H9 (cell line): ENCODE data around the gene FMO5. TPM values are rescaled to one million over a fixed set of nuclear protein-coding genes. Genes with fewer than 3 reads are reported as not detected.

ENCODE experiments used
- DNase-seq: peaks from one replicate; pipeline ENCODE4 v3.0.0-alpha.2; 2017
- H2AFZ ChIP-seq: one replicate; pipeline ENCODE4 v1.6.1; 2013; ENCODE audit warnings: mild to moderate bottlenecking, low read length, control low read depth, moderate library complexity
- H2AK5ac ChIP-seq: 2 replicates; pipeline ENCODE4 v1.6.1; 2013; ENCODE audit warnings: low read length, control low read depth, mixed read lengths; ENCODE audit not compliant: insufficient read length
- H2BK120ac ChIP-seq: one replicate; pipeline ENCODE4 v1.6.1; 2013; ENCODE audit warnings: low read depth, mild to moderate bottlenecking, low read length, control low read depth, inconsistent platforms; ENCODE audit not compliant: poor library complexity, severe bottlenecking
- H2BK12ac ChIP-seq: 2 replicates; pipeline ENCODE4 v1.6.1; 2013; ENCODE audit warnings: low read length, control low read depth, mixed read lengths, low read depth; ENCODE audit not compliant: insufficient read length
- H2BK15ac ChIP-seq: 2 replicates; pipeline ENCODE4 v1.6.1; 2013; ENCODE audit warnings: low read depth, low read length, control low read depth
- H2BK20ac ChIP-seq: one replicate; pipeline ENCODE4 v1.6.1; 2013; ENCODE audit warnings: low read depth, mild to moderate bottlenecking, low read length, control low read depth, inconsistent platforms; ENCODE audit not compliant: poor library complexity, severe bottlenecking
- H2BK5ac ChIP-seq: 2 replicates; pipeline ENCODE4 v1.6.1; 2013; ENCODE audit warnings: low read length, control low read depth, mixed read lengths; ENCODE audit not compliant: insufficient read length
- H3K14ac ChIP-seq: 2 replicates; pipeline ENCODE4 v1.6.1; 2013; ENCODE audit warnings: low read length, control low read depth; ENCODE audit not compliant: insufficient read depth
- H3K18ac ChIP-seq: 2 replicates; pipeline ENCODE4 v1.6.1; 2013; ENCODE audit warnings: low read depth, mild to moderate bottlenecking, mixed read lengths, low read length, control low read depth; ENCODE audit not compliant: insufficient read length
- H3K23ac ChIP-seq: 2 replicates; pipeline ENCODE4 v1.6.1; 2013; ENCODE audit warnings: low read length, control low read depth, mixed read lengths, low read depth; ENCODE audit not compliant: insufficient read length
- H3K23me2 ChIP-seq: 2 replicates; pipeline ENCODE4 v1.6.1; 2013; ENCODE audit warnings: low read depth, mild to moderate bottlenecking, mixed read lengths, low read length, control low read depth; ENCODE audit not compliant: insufficient read length, poor library complexity, severe bottlenecking
- H3K27ac ChIP-seq: 2 replicates; pipeline ENCODE4 v1.5.1; 2013; ENCODE audit warnings: low read length, control low read depth, mixed read lengths, low read depth; ENCODE audit not compliant: insufficient read length
- H3K27me3 ChIP-seq: 2 replicates; pipeline ENCODE4 v1.6.1; 2013; ENCODE audit warnings: low read length, control low read depth, inconsistent platforms; ENCODE audit not compliant: insufficient read depth
- H3K4ac ChIP-seq: 2 replicates; pipeline ENCODE4 v1.6.1; 2013; ENCODE audit warnings: low read depth, mild to moderate bottlenecking, control low read depth, inconsistent platforms, low read length, moderate library complexity
- H3K4me1 ChIP-seq: 2 replicates; pipeline ENCODE4 v1.6.1; 2013; ENCODE audit warnings: low read length, control low read depth, inconsistent platforms; ENCODE audit not compliant: insufficient read depth
- H3K4me2 ChIP-seq: 2 replicates; pipeline ENCODE4 v1.6.1; 2013; ENCODE audit warnings: low read length, control low read depth, mixed read lengths; ENCODE audit not compliant: insufficient read length, insufficient read depth
- H3K56ac ChIP-seq: 2 replicates; pipeline ENCODE4 v1.6.1; 2013; ENCODE audit warnings: low read depth, mild to moderate bottlenecking, mixed read lengths, low read length, control low read depth; ENCODE audit not compliant: insufficient read length
- H3K79me1 ChIP-seq: 2 replicates; pipeline ENCODE4 v1.6.1; 2013; ENCODE audit warnings: low read depth, mild to moderate bottlenecking, moderate library complexity, low read length, control low read depth, inconsistent platforms; ENCODE audit not compliant: insufficient read depth, poor library complexity, severe bottlenecking
- H3K79me2 ChIP-seq: 2 replicates; pipeline ENCODE4 v1.6.1; 2013; ENCODE audit warnings: low read length, control low read depth, inconsistent platforms; ENCODE audit not compliant: insufficient read depth
- H3K9ac ChIP-seq: 2 replicates; pipeline ENCODE4 v1.6.1; 2013; ENCODE audit warnings: low read length, control low read depth, mixed read lengths; ENCODE audit not compliant: insufficient read length; ENCODE audit errors: extremely low read depth
- H3K9me3 ChIP-seq: one replicate; pipeline ENCODE4 v1.6.1; 2013; ENCODE audit warnings: low read depth, low read length, inconsistent platforms; ENCODE audit not compliant: control insufficient read depth
- H3T11ph ChIP-seq: one replicate; pipeline ENCODE4 v1.6.1; 2013; ENCODE audit warnings: mild to moderate bottlenecking, low read length, control low read depth, inconsistent platforms
- H4K20me1 ChIP-seq: one replicate; pipeline ENCODE4 v1.6.1; 2013; ENCODE audit not compliant: control insufficient read depth, insufficient read length, insufficient read depth
- H4K5ac ChIP-seq: 2 replicates; pipeline ENCODE4 v1.6.1; 2013; ENCODE audit warnings: low read depth, mild to moderate bottlenecking, mixed read lengths, low read length, control low read depth; ENCODE audit not compliant: insufficient read length
- H4K8ac ChIP-seq: replicated peaks from 2 replicates; pipeline ENCODE4 v1.6.1; 2013; ENCODE audit warnings: low read length, control low read depth, mixed read lengths, low read depth; ENCODE audit not compliant: insufficient read length
- H4K91ac ChIP-seq: 2 replicates; pipeline ENCODE4 v1.6.1; 2013; ENCODE audit warnings: low read depth, mild to moderate bottlenecking, moderate library complexity, mixed read lengths, low read length, control low read depth; ENCODE audit not compliant: insufficient read length
- H3K27ac Mint-ChIP-seq, 3 experiments: 2 replicates in 2 of 3; 3 replicates in 1 of 3; pipeline ENCODE4 v1.8.0; 2020 to 2021; ENCODE audit warnings: mixed read lengths in 3 of 3, mild to moderate bottlenecking in 1 of 3, moderate library complexity in 1 of 3
- H3K27me3 Mint-ChIP-seq: 2 replicates; pipeline ENCODE4 v1.8.0; 2021; ENCODE audit warnings: low read depth, mild to moderate bottlenecking, moderate library complexity, mixed read lengths
- H3K36me3 Mint-ChIP-seq, 3 experiments: 2 replicates in 2 of 3; 3 replicates in 1 of 3; pipeline ENCODE4 v1.8.0; 2020 to 2021; ENCODE audit warnings: low read depth in 3 of 3, mixed read lengths in 3 of 3; ENCODE audit not compliant: insufficient read depth in 1 of 3
- H3K4me1 Mint-ChIP-seq, 2 experiments: 2 replicates each; pipeline ENCODE4 v1.8.0; 2020; ENCODE audit warnings: mixed read lengths in 2 of 2
- H3K4me3 Mint-ChIP-seq, 2 experiments: 2 replicates in 1 of 2; 3 replicates in 1 of 2; pipeline ENCODE4 v1.8.0; 2020 to 2021; ENCODE audit warnings: mild to moderate bottlenecking in 2 of 2, mixed read lengths in 2 of 2, moderate library complexity in 1 of 2
- H3K9me3 Mint-ChIP-seq, 2 experiments: 2 replicates in 1 of 2; 3 replicates in 1 of 2; pipeline ENCODE4 v1.8.0; 2020; ENCODE audit warnings: mild to moderate bottlenecking in 2 of 2, mixed read lengths in 2 of 2, moderate library complexity in 1 of 2
- WGBS: extraction: QIAGEN DNeasy Blood & Tissue Kit; methylation state at CpG from one replicate; pipeline ENCODE4 v1.1.7; 2013; ENCODE audit warnings: missing lambda C conversion rate, low lambda C conversion rate, mixed read lengths; ENCODE audit not compliant: insufficient read length; ENCODE audit errors: extremely low coverage; 5-methylcytosine and 5-hydroxymethylcytosine counted together
- total RNA-seq: library from RNA; stranded (reverse); gene quantifications from 2 replicates; pipeline ENCODE4 v1.2.1, GENCODE V29; 2021
- TF ChIP-seq, protein P1 (sequence below): fragments of 200-600 bp; sonication (generic); conservative IDR thresholded peaks from 3 replicates; pipeline ENCODE4 v1.8.0; 2021; ENCODE audit warnings: antibody characterized with exemption, mild to moderate bottlenecking

The FMO5 gene
- total RNA-seq, 1 experiment from 2014 or later = 0.61 TPM

DNA sequence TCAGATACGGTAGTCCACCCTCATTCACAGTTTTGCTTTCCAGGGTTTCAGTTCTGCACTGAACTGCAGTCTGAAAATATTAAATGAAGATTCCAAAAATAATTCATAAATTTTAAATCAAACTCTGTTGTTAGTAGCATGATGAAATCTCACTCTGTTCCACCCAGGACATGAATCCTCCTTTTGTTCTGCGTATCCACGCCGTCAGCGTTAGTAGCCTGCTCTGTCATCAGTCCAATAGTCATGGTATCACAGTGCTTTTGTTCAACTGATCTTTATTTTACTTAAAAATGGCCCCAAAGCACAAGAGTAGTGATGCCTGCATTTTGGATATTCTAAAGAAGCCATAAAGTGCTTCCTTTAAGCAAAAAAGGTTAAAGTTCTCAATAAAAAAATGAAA lies 41.2 kb upstream of the FMO5 start:
- Histone ChIP-seq H3K4me2 (no peak overlapping the region), H3K23ac (no peak overlapping the region), H2AFZ (no peak overlapping the region), H2BK120ac (no peak overlapping the region), H4K8ac (no peak overlapping the region), H3K56ac (no peak overlapping the region), H3K27me3 (no peaks in the 10 kb centered on the region), H3T11ph (no peak overlapping the region), H3K27ac (no peak overlapping the region), H4K20me1 (no peaks in the 10 kb centered on the region), H3K79me1 (no peaks in the 10 kb centered on the region), H3K4me1 (no peaks in the 10 kb centered on the region), H2BK5ac (no peak overlapping the region), H3K18ac (no peak overlapping the region), H2BK12ac (no peak overlapping the region), H3K79me2 (no peaks in the 10 kb centered on the region), H2BK20ac (no peak overlapping the region), H2BK15ac (no peak overlapping the region), H3K4ac (no peak overlapping the region), H3K9me3 (no peaks in the 10 kb centered on the region), H2AK5ac (no peak overlapping the region), H3K14ac (no peak overlapping the region), H3K9ac (no peak overlapping the region), H4K91ac (no peak overlapping the region), H4K5ac (no peak overlapping the region), H3K23me2 (no peaks in the 10 kb centered on the region)
- TF ChIP-seq, protein P1, sequence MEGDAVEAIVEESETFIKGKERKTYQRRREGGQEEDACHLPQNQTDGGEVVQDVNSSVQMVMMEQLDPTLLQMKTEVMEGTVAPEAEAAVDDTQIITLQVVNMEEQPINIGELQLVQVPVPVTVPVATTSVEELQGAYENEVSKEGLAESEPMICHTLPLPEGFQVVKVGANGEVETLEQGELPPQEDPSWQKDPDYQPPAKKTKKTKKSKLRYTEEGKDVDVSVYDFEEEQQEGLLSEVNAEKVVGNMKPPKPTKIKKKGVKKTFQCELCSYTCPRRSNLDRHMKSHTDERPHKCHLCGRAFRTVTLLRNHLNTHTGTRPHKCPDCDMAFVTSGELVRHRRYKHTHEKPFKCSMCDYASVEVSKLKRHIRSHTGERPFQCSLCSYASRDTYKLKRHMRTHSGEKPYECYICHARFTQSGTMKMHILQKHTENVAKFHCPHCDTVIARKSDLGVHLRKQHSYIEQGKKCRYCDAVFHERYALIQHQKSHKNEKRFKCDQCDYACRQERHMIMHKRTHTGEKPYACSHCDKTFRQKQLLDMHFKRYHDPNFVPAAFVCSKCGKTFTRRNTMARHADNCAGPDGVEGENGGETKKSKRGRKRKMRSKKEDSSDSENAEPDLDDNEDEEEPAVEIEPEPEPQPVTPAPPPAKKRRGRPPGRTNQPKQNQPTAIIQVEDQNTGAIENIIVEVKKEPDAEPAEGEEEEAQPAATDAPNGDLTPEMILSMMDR = no peak
- H3K4me1 Mint-ChIP-seq = no peaks in the 10 kb centered on the region
- no peaks in the 10 kb centered on the region for H3K9me3 Mint-ChIP-seq
- DNase-seq = no peak
- no peaks in the 10 kb centered on the region; the same call in 1 of the 2 replicates for H3K27me3 Mint-ChIP-seq
- peaks cover 16 to 80% (median 66%) of the 10 kb centered on the region in 3 experiments; a peak in 6 of 7 replicates for H3K36me3 Mint-ChIP-seq
- H3K4me3 Mint-ChIP-seq = no peak overlapping the region
- no peak overlapping the region for H3K27ac Mint-ChIP-seq
- no CpG with 5 or more reads among the region's 5 CpGs for WGBS
